ENCODE data around the gene SCAF11. TPM values are rescaled to one million over a fixed set of nuclear protein-coding genes. Genes with fewer than 3 reads are reported as not detected.

SCAF11 gene
- polyA plus RNA-seq, 1 donor (not counting 4 experiments of a cell fraction or from before 2014, with no cell fraction given) = 54.5 TPM

- Histone ChIP-seq H3K4me1 (ENCODE audit: control insufficient read depth, extremely low read depth, insufficient read depth, low read length) (peaks cover 3% of the 10 kb centered on the region), H3K9me3 (ENCODE audit: control insufficient read depth, low read depth, low read length) (no peaks in the 10 kb centered on the region), H3K79me2 (ENCODE audit: control insufficient read depth, insufficient read depth, low read length) (peaks cover 96% of the 10 kb centered on the region), H3K27ac (ENCODE audit: control insufficient read depth, insufficient read depth, low read length) (no peak overlapping the region), H3K4me2 (ENCODE audit: control insufficient read depth, extremely low read depth, insufficient read depth, low read depth, low read length) (no peak overlapping the region), H4K20me1 (ENCODE audit: control insufficient read depth, extremely low read depth, insufficient read depth, low read length) (peaks cover 3% of the 10 kb centered on the region), H2AFZ (ENCODE audit: control insufficient read depth, low read length) (no peak overlapping the region), H3K27me3 (ENCODE audit: control insufficient read depth, extremely low read depth, insufficient read depth, low read length) (no peaks in the 10 kb centered on the region), H3K4me3 (ENCODE audit: control insufficient read depth in 2 of 3, extremely low read depth in 1 of 3, insufficient read depth in 2 of 3, low read depth in 1 of 3, low read length in 3 of 3) (no peak overlapping the region), H3K36me3 (ENCODE audit: control insufficient read depth in 2 of 2, extremely low read depth in 1 of 2, insufficient read depth in 2 of 2, low read length in 2 of 2) (no peaks in the 10 kb centered on the region), H3K9me1 (ENCODE audit: control insufficient read depth, extremely low read depth, insufficient read depth, low read length) (no peaks in the 10 kb centered on the region), H3K9ac (ENCODE audit: control insufficient read depth, extremely low read depth, insufficient read depth, low read length) (no peak overlapping the region)
- dilution Hi-C loops (cut with MboI; ENCODE audit: extremely low pct_ligation_motif_present, low sequenced_read_pairs) = no loop called here
- DNase-seq (ENCODE audit: low read depth, low spot score) = no peak
- FAIRE-seq = no peak
- TF ChIP-seq EZH2 (IDR thresholded peaks at IDR 0.05; ENCODE audit: low read length) = no peak
- no peak for TF ChIP-seq CTCF (optimal IDR thresholded peaks at IDR 0.05 in 1 of 3, IDR thresholded peaks at IDR 0.05 in 1 of 3, conservative IDR thresholded peaks at IDR 0.05 in 1 of 3; ENCODE audit: extremely low read depth in 1 of 3, insufficient read depth in 2 of 3, low read length in 3 of 3)
These were observed 12.8 kb downstream of the SCAF11 start for GRCh38 chr12:45977620-45978019.

DNA sequence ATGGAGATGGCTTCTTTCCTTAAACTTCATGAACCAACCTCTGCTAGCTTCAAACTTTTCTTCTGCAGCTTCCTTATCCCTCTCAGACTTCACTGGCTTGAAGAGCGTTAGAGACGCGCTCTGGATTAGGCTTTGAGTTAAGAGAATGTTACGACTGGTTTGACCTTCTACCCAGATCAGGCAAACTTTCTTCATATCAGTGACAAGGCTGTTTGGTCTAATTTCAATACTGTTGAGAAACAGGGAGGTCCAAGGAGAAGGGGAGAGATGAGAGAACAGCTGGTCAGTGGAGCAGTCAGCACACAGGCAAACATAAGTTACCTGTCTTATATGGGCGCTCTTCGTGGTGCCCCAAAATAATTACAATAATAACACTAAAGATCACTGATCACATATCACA is 14.9 kb downstream of the SCAF11 start:
- FAIRE-seq (no peak), DNase-seq (ENCODE audit: low read depth, low spot score) (no peak)
- Histone ChIP-seq H3K4me3 (ENCODE audit: control insufficient read depth in 2 of 3, extremely low read depth in 1 of 3, insufficient read depth in 2 of 3, low read depth in 1 of 3, low read length in 3 of 3) (no peak overlapping the region), H2AFZ (ENCODE audit: control insufficient read depth, low read length) (no peak overlapping the region), H4K20me1 (ENCODE audit: control insufficient read depth, extremely low read depth, insufficient read depth, low read length) (peaks cover 3% of the 10 kb centered on the region), H3K79me2 (ENCODE audit: control insufficient read depth, insufficient read depth, low read length) (peaks cover 94% of the 10 kb centered on the region), H3K9me1 (ENCODE audit: control insufficient read depth, extremely low read depth, insufficient read depth, low read length) (no peaks in the 10 kb centered on the region), H3K36me3 (ENCODE audit: control insufficient read depth in 2 of 2, extremely low read depth in 1 of 2, insufficient read depth in 2 of 2, low read length in 2 of 2) (peaks cover 0 to 3% of the 10 kb centered on the region in 2 experiments), H3K9me3 (ENCODE audit: control insufficient read depth, low read depth, low read length) (no peaks in the 10 kb centered on the region), H3K4me2 (ENCODE audit: control insufficient read depth, extremely low read depth, insufficient read depth, low read depth, low read length) (no peak overlapping the region), H3K27me3 (ENCODE audit: control insufficient read depth, extremely low read depth, insufficient read depth, low read length) (no peaks in the 10 kb centered on the region), H3K9ac (ENCODE audit: control insufficient read depth, extremely low read depth, insufficient read depth, low read length) (no peak overlapping the region), H3K4me1 (ENCODE audit: control insufficient read depth, extremely low read depth, insufficient read depth, low read length) (no peaks in the 10 kb centered on the region), H3K27ac (ENCODE audit: control insufficient read depth, insufficient read depth, low read length) (no peak overlapping the region)
- TF ChIP-seq EZH2 (IDR thresholded peaks at IDR 0.05; ENCODE audit: low read length) = no peak
- no peak for TF ChIP-seq CTCF (optimal IDR thresholded peaks at IDR 0.05 in 1 of 3, IDR thresholded peaks at IDR 0.05 in 1 of 3, conservative IDR thresholded peaks at IDR 0.05 in 1 of 3; ENCODE audit: extremely low read depth in 1 of 3, insufficient read depth in 2 of 3, low read length in 3 of 3)
- dilution Hi-C loops (cut with MboI; ENCODE audit: extremely low pct_ligation_motif_present, low sequenced_read_pairs) = no loop called here

Data from keratinocyte (primary cell).